Fibroblast of peridontal ligament (primary cell): ENCODE results near the gene HTR3E.
"Not testable (repeated sequence)": the region's sequence is repeated elsewhere in the genome, so short reads cannot be mapped to it uniquely, and the experiment has no call there.

Experiments
- DNase-seq: peaks from one replicate; pipeline ENCODE4 v3.0.0-alpha.2; 2010; ENCODE audit errors: extremely low read depth

Gene HTR3E

GRCh38 chr3:184116017-184116416, 19.2 kb downstream of the HTR3E start:
- DNase-seq = no peak

GRCh38 chr3:184117636-184118035, 20.8 kb downstream of the HTR3E start:
- DNase-seq = no peak

- not testable (repeated sequence) for DNase-seq
Observed at GRCh38 chr3:184121031-184121430, 24.2 kb downstream of the HTR3E start.

GRCh38 chr3:184126006-184126405, 29.1 kb downstream of the HTR3E start:
- DNase-seq = no peak

GRCh38 chr3:184129012-184129411, 32.1 kb downstream of the HTR3E start:
- peak; percentile 47 for DNase-seq

GRCh38 chr3:184132945-184133344, 36.1 kb downstream of the HTR3E start:
- DNase-seq = no peak

- DNase-seq = peak; percentile 75
Observed at GRCh38 chr3:184133840-184134745, 37.2 kb downstream of the HTR3E start.

GRCh38 chr3:184134746-184135148, 37.9 kb downstream of the HTR3E start:
- no peak for DNase-seq

GRCh38 chr3:184135149-184135910, 38.5 kb downstream of the HTR3E start, which contains the start of gene EIF2B5:
EIF2B5 (plus strand) TSS chr3:184135358; CDS start chr3:184135386, 28 bp downstream.
- DNase-seq = peak; percentile 93

GRCh38 chr3:184135911-184136260, 39.0 kb downstream of the HTR3E start:
- no peak for DNase-seq

- no peak for DNase-seq
Observed at GRCh38 chr3:184140436-184140835, 43.6 kb downstream of the HTR3E start.

GRCh38 chr3:184142199-184142598, 45.3 kb downstream of the HTR3E start:
- no peak for DNase-seq

GRCh38 chr3:184143327-184143726, 46.5 kb downstream of the HTR3E start:
- DNase-seq = no peak

- DNase-seq = no peak
Observed at GRCh38 chr3:184144505-184144904, 47.6 kb downstream of the HTR3E start.

- DNase-seq = peak; percentile 74
Observed at GRCh38 chr3:184145111-184145524, 48.3 kb downstream of the HTR3E start.

GRCh38 chr3:184145751-184146270, 48.9 kb downstream of the HTR3E start:
- no peak for DNase-seq

- DNase-seq = no peak
Observed at GRCh38 chr3:184148076-184148475, 51.2 kb downstream of the HTR3E start.

GRCh38 chr3:184149123-184149522, 52.3 kb downstream of the HTR3E start:
- no peak for DNase-seq

GRCh38 chr3:184149770-184150169, 52.9 kb downstream of the HTR3E start:
- DNase-seq = peak; percentile 55

- DNase-seq = peak; percentile 46
Observed at GRCh38 chr3:184154885-184155643, 58.2 kb downstream of the HTR3E start, which contains the start of gene DVL3. DVL3 (plus strand) TSS chr3:184155377; CDS start chr3:184155636, 259 bp downstream.

GRCh38 chr3:184155644-184156521, 59.0 kb downstream of the HTR3E start:
- DNase-seq = no peak
